SK-N-SH (cell line): ENCODE data around the gene ZNF445. TPM values are rescaled to one million over a fixed set of nuclear protein-coding genes. Genes with fewer than 3 reads are reported as not detected.

Source experiments
- CTCF ChIA-PET: fragments of 300-600, 350-600 bp; formaldehyde crosslinking; extraction: SDS; loops from one replicate; lab custom pipeline; 2021; lab: Yijun Ruan, JAX
- POLR2A ChIA-PET: fragments of 350-600 bp; sonication (Branson Sonifier 250); formaldehyde crosslinking; extraction: SDS; loops from one replicate; lab custom pipeline; 2020; ENCODE audit warnings: antibody characterized with exemption, inconsistent platforms; lab: Yijun Ruan, JAX
- DNase-seq: peaks from one replicate; pipeline ENCODE4 v3.0.0; 2012
- H2AFZ ChIP-seq: fragments of 200-600 bp; sonication (generic); 2 replicates; pipeline ENCODE4 v1.8.1; 2016; ENCODE audit warnings: antibody characterized with exemption, mild to moderate bottlenecking, low read depth
- H3F3A ChIP-seq: fragments of 200-600 bp; sonication (generic); replicated peaks from 2 replicates; pipeline ENCODE3; 2016; ENCODE audit warnings: antibody characterized with exemption, mild to moderate bottlenecking; ENCODE audit not compliant: insufficient read depth
- H3K27ac ChIP-seq, 2 experiments: fragments of 200-500 bp in 1 of 2; fragments of 200-600 bp in 1 of 2; sonication (Bioruptor generic) in 1 of 2; sonication (generic), shearing (Covaris generic) in 1 of 2; 2 replicates each; pipeline versions ENCODE4 v1.5.1 to v1.6.1; 2014 to 2016; ENCODE audit warnings: low read depth in 2 of 2, inconsistent platforms in 1 of 2, low read length in 1 of 2, mild to moderate bottlenecking in 1 of 2, mixed read lengths in 1 of 2
- H3K27me3 ChIP-seq: fragments of 200-600 bp; sonication (generic), shearing (Covaris generic); 2 replicates; pipeline ENCODE4 v1.6.1; 2016; ENCODE audit warnings: mixed run types; ENCODE audit not compliant: insufficient read depth
- H3K36me3 ChIP-seq, 2 experiments: fragments of 200-500 bp in 1 of 2; fragments of 200-600 bp in 1 of 2; sonication (Bioruptor generic) in 1 of 2; sonication (generic) in 1 of 2; replicated peaks in 1 of 2; 2 replicates each; pipeline versions ENCODE3 to v1.5.1; 2014 to 2016; ENCODE audit warnings: low read length in 1 of 2, mild to moderate bottlenecking in 1 of 2; ENCODE audit not compliant: insufficient read depth in 2 of 2, control insufficient read depth in 1 of 2
- H3K4me1 ChIP-seq, 2 experiments: fragments of 200-500 bp in 1 of 2; fragments of 200-600 bp in 1 of 2; sonication (Bioruptor generic) in 1 of 2; sonication (generic), shearing (Covaris generic) in 1 of 2; 2 replicates each; pipeline versions ENCODE4 v1.5.1 to v1.6.1; 2014 to 2016; ENCODE audit warnings: low read depth in 1 of 2, low read length in 1 of 2, mixed run types in 1 of 2; ENCODE audit not compliant: insufficient read depth in 2 of 2, control insufficient read depth in 1 of 2
- H3K4me2 ChIP-seq: fragments of 200-600 bp; sonication (generic), shearing (Covaris generic); 2 replicates; pipeline ENCODE4 v1.6.1; 2017; ENCODE audit warnings: mixed run types
- H3K4me3 ChIP-seq, 2 experiments: fragments of 200-500 bp in 1 of 2; fragments of 200-600 bp in 1 of 2; sonication (Bioruptor generic) in 1 of 2; sonication (generic), shearing (Covaris generic) in 1 of 2; 2 replicates each; pipeline versions ENCODE4 v1.5.1 to v1.8.1; 2014 to 2016; ENCODE audit warnings: low read depth in 2 of 2, inconsistent platforms in 1 of 2, low read length in 1 of 2, mild to moderate bottlenecking in 1 of 2, mixed read lengths in 1 of 2, moderate library complexity in 1 of 2
- H3K79me2 ChIP-seq: fragments of 200-600 bp; sonication (generic); 2 replicates; pipeline ENCODE4 v1.8.1; 2017; ENCODE audit warnings: mild to moderate bottlenecking; ENCODE audit not compliant: insufficient read depth
- H3K9ac ChIP-seq: fragments of 200-600 bp; sonication (generic); 2 replicates; pipeline ENCODE4 v1.6.1; 2017; ENCODE audit warnings: mixed run types
- H3K9me2 ChIP-seq: fragments of 200-600 bp; sonication (generic); 2 replicates; pipeline ENCODE4 v1.6.1; 2017; ENCODE audit warnings: mixed run types
- H3K9me3 ChIP-seq: fragments of 200-600 bp; sonication (generic); 2 replicates; pipeline ENCODE4 v1.6.1; 2017; ENCODE audit warnings: mixed run types, mild to moderate bottlenecking, moderate library complexity
- H4K20me1 ChIP-seq: fragments of 200-600 bp; sonication (generic); 2 replicates; pipeline ENCODE4 v1.6.1; 2017; ENCODE audit warnings: mild to moderate bottlenecking, mixed run types; ENCODE audit not compliant: insufficient read depth
- CHD2 ChIP-seq: fragments of 150-350 bp; IDR thresholded peaks from 2 replicates; pipeline ENCODE4 v1.6.1; 2018; ENCODE audit warnings: low read length; ENCODE audit not compliant: partially characterized antibody
- CTCF ChIP-seq: fragments of 200-600 bp; sonication (generic); IDR thresholded peaks from 2 replicates; pipeline ENCODE4 v1.6.1; 2017; ENCODE audit warnings: antibody characterized with exemption, mild to moderate bottlenecking, moderate library complexity
- EP300 ChIP-seq, 2 experiments: IDR thresholded peaks; 2 replicates each; pipeline versions ENCODE4 v1.4.0 to v1.6.1; 2012; ENCODE audit warnings: borderline replicate concordance in 1 of 2, low read depth in 1 of 2, low read length in 1 of 2
- EZH2phosphoT487 ChIP-seq: fragments of 200-600 bp; sonication (generic); IDR thresholded peaks from 2 replicates; pipeline ENCODE4 v1.6.1; 2017; ENCODE audit warnings: low read depth, mixed run types, mild to moderate bottlenecking, antibody characterized with exemption, moderate library complexity, borderline replicate concordance
- FOSL2 ChIP-seq: IDR thresholded peaks from 2 replicates; pipeline ENCODE4 v1.4.0; 2012; ENCODE audit warnings: low read depth, mild to moderate bottlenecking, moderate library complexity, borderline replicate concordance
- GATA2 ChIP-seq: sonication (generic); formaldehyde crosslinking; IDR thresholded peaks from 2 replicates; pipeline ENCODE4 v1.5.0; 2020; ENCODE audit warnings: mild to moderate bottlenecking, missing genetic modification reagents
- JUND ChIP-seq: IDR thresholded peaks from 2 replicates; pipeline ENCODE4 v1.4.0; 2012
- MEF2A ChIP-seq: IDR thresholded peaks from 2 replicates; pipeline ENCODE4 v1.4.0; 2012; ENCODE audit warnings: low read depth, borderline replicate concordance
- MXI1 ChIP-seq: IDR thresholded peaks from 2 replicates; pipeline ENCODE4 v1.6.1; 2012; ENCODE audit warnings: mild to moderate bottlenecking, low read depth, low read length, improper control_type of control experiment
- NRF1 ChIP-seq: IDR thresholded peaks from 2 replicates; pipeline ENCODE4 v1.6.1; 2012; ENCODE audit warnings: low read depth, mild to moderate bottlenecking, low read length
- POLR2AphosphoS5 ChIP-seq: IDR thresholded peaks from 2 replicates; pipeline ENCODE4 v1.6.1; 2012; ENCODE audit warnings: low read depth, low read length
- RAD21 ChIP-seq: IDR thresholded peaks from 2 replicates; pipeline ENCODE4 v1.6.1; 2012; ENCODE audit warnings: mild to moderate bottlenecking, low read length
- RFX5 ChIP-seq: IDR thresholded peaks from 2 replicates; pipeline ENCODE4 v1.6.1; 2012; ENCODE audit warnings: mild to moderate bottlenecking, improper control_type of control experiment, low read length
- RXRA ChIP-seq: IDR thresholded peaks from 2 replicates; pipeline ENCODE4 v1.4.0; 2012; ENCODE audit warnings: low read depth, mild to moderate bottlenecking, borderline replicate concordance
- SMC3 ChIP-seq: IDR thresholded peaks from 2 replicates; pipeline ENCODE4 v1.6.1; 2012; ENCODE audit warnings: low read depth, low read length, improper control_type of control experiment
- TAF1 ChIP-seq: IDR thresholded peaks from 2 replicates; pipeline ENCODE4 v1.6.1; 2012; ENCODE audit warnings: low read depth, mild to moderate bottlenecking, low read length, moderate library complexity, borderline replicate concordance
- TCF12 ChIP-seq: IDR thresholded peaks from 2 replicates; pipeline ENCODE4 v1.4.0; 2012
- YY1 ChIP-seq: IDR thresholded peaks from 2 replicates; pipeline ENCODE4 v1.4.0; 2012; ENCODE audit warnings: low read depth, mild to moderate bottlenecking
- WGBS: methylation state at CpG from one replicate; pipeline ENCODE4 v1.1.6; 2017; ENCODE audit warnings: low lambda C conversion rate; 5-methylcytosine and 5-hydroxymethylcytosine counted together
- polyA plus RNA-seq, 3 experiments: library from polyadenylated mRNA; depleted of rRNA; stranded (reverse); fragments of >200 nt; gene quantifications; 2 replicates each; pipeline ENCODE4 v1.2.3, GENCODE V29; 2012
- TF ChIP-seq, protein P1 (sequence below): fragments of 150-350 bp; IDR thresholded peaks from 2 replicates; pipeline ENCODE4 v1.6.1; 2017; ENCODE audit warnings: antibody characterized with exemption, low read length, low read depth, borderline replicate concordance
- TF ChIP-seq, protein P2 (sequence below): IDR thresholded peaks from 2 replicates; pipeline ENCODE4; 2012

The ZNF445 gene
- polyA plus RNA-seq, 1 of the 3 experiments (the other 2 are of a cell fraction): 2.2 TPM

- no peak for TF ChIP-seq CTCF
- no peak for TF ChIP-seq EZH2phosphoT487
- no peak for TF ChIP-seq TAF1
- no peak for TF ChIP-seq EP300 (IDR thresholded peaks at IDR 0.05; ENCODE audit: borderline replicate concordance in 1 of 2, low read depth in 1 of 2, low read length in 1 of 2)
- TF ChIP-seq RXRA: no peak
- TF ChIP-seq CHD2: no peak
- no peak for TF ChIP-seq TCF12
- TF ChIP-seq RFX5: no peak
- no peak for TF ChIP-seq YY1
- TF ChIP-seq POLR2AphosphoS5: no peak
- WGBS: 98% methylated on average over 3 of the region's 3 CpGs
- no peaks in the 10 kb centered on the region for H3K9me2 ChIP-seq
- ChIA-PET CTCF (no interaction called here), POLR2A (no interaction called here)
- H3K9me3 ChIP-seq: peaks cover 8% of the 10 kb centered on the region; the same call in 1 of the 2 replicates
- H3K79me2 ChIP-seq: peaks cover 8% of the 10 kb centered on the region; the same call in 1 of the 2 replicates
- DNase-seq: no peak
- H3K27ac ChIP-seq: no peak overlapping the region
- no peaks in the 10 kb centered on the region for H3F3A ChIP-seq
- no peak overlapping the region for H3K4me2 ChIP-seq
- H3K9ac ChIP-seq: no peak overlapping the region
- no peaks in the 10 kb centered on the region for H3K27me3 ChIP-seq
- H4K20me1 ChIP-seq: no peaks in the 10 kb centered on the region
- peaks cover 73 to 74% of the 10 kb centered on the region in 2 experiments for H3K36me3 ChIP-seq
- H3K4me1 ChIP-seq: no peaks in the 10 kb centered on the region
- H2AFZ ChIP-seq: no peak overlapping the region
- no peak overlapping the region for H3K4me3 ChIP-seq
Observed at GRCh38 chr3:44451441-44451840, 26.0 kb downstream of the ZNF445 start.

DNA sequence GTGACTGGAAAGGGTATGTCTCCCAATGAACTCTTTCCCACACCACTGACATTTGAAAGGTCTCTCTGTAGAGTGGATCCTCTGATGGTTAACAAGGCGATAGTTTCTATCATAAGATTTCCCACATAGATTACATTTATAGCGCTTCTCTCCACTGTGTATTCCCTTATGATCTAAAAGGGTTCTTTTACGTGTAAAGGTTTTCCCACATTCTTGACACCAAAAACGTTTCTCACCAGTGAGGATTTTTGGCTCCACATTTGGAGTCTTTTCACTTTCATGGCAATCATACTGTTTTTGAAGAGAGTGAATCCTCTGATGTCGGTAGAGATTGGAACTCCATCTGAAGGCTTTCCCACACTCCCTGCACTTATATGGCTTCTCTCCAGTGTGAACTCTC is 30.5 kb downstream of the ZNF445 start:
- Histone ChIP-seq H4K20me1 (no peaks in the 10 kb centered on the region), H3K36me3 (peaks cover 55 to 74% of the 10 kb centered on the region in 2 experiments), H3K4me3 (no peak overlapping the region), H3K27ac (no peak overlapping the region), H3K4me1 (no peaks in the 10 kb centered on the region), H2AFZ (no peak overlapping the region), H3K27me3 (no peaks in the 10 kb centered on the region), H3F3A (no peaks in the 10 kb centered on the region), H3K9ac (no peak overlapping the region), H3K9me2 (no peaks in the 10 kb centered on the region), H3K9me3 (peaks cover 8% of the 10 kb centered on the region; the same call in 1 of the 2 replicates), H3K4me2 (no peak overlapping the region), H3K79me2 (no peaks in the 10 kb centered on the region)
- ChIA-PET POLR2A (no interaction called here), CTCF (no interaction called here)
- WGBS: 96% methylated on average over 5 of the region's 5 CpGs
- DNase-seq: no peak
- TF ChIP-seq JUND: no peak
- TF ChIP-seq EZH2phosphoT487: no peak
- TF ChIP-seq CTCF: no peak
- no peak for TF ChIP-seq MXI1
- TF ChIP-seq RXRA: no peak
- TF ChIP-seq, protein P1, sequence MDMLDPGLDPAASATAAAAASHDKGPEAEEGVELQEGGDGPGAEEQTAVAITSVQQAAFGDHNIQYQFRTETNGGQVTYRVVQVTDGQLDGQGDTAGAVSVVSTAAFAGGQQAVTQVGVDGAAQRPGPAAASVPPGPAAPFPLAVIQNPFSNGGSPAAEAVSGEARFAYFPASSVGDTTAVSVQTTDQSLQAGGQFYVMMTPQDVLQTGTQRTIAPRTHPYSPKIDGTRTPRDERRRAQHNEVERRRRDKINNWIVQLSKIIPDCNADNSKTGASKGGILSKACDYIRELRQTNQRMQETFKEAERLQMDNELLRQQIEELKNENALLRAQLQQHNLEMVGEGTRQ: no peak
- TF ChIP-seq TCF12: no peak
- TF ChIP-seq CHD2: no peak
- TF ChIP-seq SMC3: no peak
- TF ChIP-seq, protein P2, sequence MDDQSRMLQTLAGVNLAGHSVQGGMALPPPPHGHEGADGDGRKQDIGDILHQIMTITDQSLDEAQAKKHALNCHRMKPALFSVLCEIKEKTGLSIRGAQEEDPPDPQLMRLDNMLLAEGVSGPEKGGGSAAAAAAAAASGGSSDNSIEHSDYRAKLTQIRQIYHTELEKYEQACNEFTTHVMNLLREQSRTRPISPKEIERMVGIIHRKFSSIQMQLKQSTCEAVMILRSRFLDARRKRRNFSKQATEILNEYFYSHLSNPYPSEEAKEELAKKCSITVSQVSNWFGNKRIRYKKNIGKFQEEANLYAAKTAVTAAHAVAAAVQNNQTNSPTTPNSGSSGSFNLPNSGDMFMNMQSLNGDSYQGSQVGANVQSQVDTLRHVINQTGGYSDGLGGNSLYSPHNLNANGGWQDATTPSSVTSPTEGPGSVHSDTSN: no peak
- no peak for TF ChIP-seq NRF1
- no peak for TF ChIP-seq POLR2AphosphoS5
- TF ChIP-seq TAF1: no peak
- TF ChIP-seq RAD21: no peak
- TF ChIP-seq GATA2: no peak
- TF ChIP-seq EP300 (IDR thresholded peaks at IDR 0.05; ENCODE audit: borderline replicate concordance in 1 of 2, low read depth in 1 of 2, low read length in 1 of 2): no peak
- TF ChIP-seq FOSL2: no peak
- TF ChIP-seq MEF2A: no peak
